Rectal smooth muscle tissue (tissue), 1 donor: ENCODE results near the gene FARP1.

Experiments
- H3K27ac ChIP-seq: one replicate; pipeline ENCODE4 v1.7.0; 2013; ENCODE audit warnings: low read depth, low read length, inconsistent platforms
- H3K27me3 ChIP-seq: one replicate; pipeline ENCODE4 v1.7.0; 2013; ENCODE audit warnings: low read length; ENCODE audit not compliant: control insufficient read depth, insufficient read depth
- H3K36me3 ChIP-seq: one replicate; pipeline ENCODE4 v1.7.0; 2013; ENCODE audit warnings: low read length; ENCODE audit not compliant: control insufficient read depth, insufficient read depth
- H3K4me1 ChIP-seq: one replicate; pipeline ENCODE4 v1.7.0; 2013; ENCODE audit warnings: low read length; ENCODE audit not compliant: control insufficient read depth, insufficient read depth
- H3K4me3 ChIP-seq: one replicate; pipeline ENCODE4 v1.7.0; 2013; ENCODE audit warnings: low read length
- H3K9ac ChIP-seq: one replicate; pipeline ENCODE4 v1.7.0; 2013; ENCODE audit warnings: low read length

Gene FARP1, protein sequence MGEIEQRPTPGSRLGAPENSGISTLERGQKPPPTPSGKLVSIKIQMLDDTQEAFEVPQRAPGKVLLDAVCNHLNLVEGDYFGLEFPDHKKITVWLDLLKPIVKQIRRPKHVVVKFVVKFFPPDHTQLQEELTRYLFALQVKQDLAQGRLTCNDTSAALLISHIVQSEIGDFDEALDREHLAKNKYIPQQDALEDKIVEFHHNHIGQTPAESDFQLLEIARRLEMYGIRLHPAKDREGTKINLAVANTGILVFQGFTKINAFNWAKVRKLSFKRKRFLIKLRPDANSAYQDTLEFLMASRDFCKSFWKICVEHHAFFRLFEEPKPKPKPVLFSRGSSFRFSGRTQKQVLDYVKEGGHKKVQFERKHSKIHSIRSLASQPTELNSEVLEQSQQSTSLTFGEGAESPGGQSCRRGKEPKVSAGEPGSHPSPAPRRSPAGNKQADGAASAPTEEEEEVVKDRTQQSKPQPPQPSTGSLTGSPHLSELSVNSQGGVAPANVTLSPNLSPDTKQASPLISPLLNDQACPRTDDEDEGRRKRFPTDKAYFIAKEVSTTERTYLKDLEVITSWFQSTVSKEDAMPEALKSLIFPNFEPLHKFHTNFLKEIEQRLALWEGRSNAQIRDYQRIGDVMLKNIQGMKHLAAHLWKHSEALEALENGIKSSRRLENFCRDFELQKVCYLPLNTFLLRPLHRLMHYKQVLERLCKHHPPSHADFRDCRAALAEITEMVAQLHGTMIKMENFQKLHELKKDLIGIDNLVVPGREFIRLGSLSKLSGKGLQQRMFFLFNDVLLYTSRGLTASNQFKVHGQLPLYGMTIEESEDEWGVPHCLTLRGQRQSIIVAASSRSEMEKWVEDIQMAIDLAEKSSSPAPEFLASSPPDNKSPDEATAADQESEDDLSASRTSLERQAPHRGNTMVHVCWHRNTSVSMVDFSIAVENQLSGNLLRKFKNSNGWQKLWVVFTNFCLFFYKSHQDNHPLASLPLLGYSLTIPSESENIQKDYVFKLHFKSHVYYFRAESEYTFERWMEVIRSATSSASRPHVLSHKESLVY

DNA sequence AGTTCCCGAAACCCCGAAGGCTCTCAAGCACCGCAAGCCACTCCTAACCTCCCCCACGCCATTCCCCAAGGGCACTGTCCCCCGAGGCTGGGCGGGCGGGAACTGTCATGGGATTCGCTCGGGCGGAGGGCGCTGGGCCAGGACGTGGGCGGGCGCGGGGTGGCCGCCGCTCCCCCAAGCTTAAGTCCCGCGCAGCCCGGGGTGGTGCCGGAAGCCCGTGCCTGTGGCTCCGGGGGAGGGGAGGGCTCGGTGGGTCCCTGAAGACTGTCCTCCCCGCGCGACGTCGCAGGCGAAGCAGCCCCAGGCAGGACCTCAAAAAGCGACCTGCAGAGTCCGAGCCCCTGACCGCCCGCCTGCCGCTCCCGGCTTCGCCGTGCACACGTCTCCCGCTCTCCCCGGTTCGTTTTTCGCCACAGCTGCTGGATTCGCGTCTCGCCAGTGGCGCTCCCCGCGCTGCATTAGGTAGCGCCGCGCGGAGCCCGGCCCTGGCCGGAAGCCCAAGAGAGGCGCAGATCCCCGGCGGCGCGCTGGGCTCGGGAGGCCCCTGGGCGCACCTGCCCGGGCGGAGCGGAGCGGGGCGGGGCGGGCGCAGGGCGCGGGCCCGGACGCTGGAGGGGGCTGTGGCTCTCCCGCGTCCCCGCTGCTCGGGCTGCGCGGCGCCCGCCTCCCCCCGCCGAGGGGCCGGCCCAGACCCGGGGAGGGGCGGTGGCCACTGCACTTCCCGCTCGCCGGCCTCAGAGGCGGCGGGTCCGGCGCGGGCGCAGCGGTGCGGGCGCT lies at the start of gene FARP1:
Gene FARP1 (plus strand): TSS at position 715 of the 777 bp plus-strand sequence. CDS start 70,149 bp downstream, outside the sequence.
- H3K9ac ChIP-seq, result peak within 1 kb of the TSS; percentile 68
- no peaks in the 10 kb centered on the region for H3K27me3 ChIP-seq
- H3K36me3 ChIP-seq, result no peaks in the 10 kb centered on the region
- H3K4me1 ChIP-seq, result peaks cover 5% of the 10 kb centered on the region
- peak within 1 kb of the TSS; percentile 45 for H3K27ac ChIP-seq
- H3K4me3 ChIP-seq, result peak within 1 kb of the TSS; percentile 70

DNA sequence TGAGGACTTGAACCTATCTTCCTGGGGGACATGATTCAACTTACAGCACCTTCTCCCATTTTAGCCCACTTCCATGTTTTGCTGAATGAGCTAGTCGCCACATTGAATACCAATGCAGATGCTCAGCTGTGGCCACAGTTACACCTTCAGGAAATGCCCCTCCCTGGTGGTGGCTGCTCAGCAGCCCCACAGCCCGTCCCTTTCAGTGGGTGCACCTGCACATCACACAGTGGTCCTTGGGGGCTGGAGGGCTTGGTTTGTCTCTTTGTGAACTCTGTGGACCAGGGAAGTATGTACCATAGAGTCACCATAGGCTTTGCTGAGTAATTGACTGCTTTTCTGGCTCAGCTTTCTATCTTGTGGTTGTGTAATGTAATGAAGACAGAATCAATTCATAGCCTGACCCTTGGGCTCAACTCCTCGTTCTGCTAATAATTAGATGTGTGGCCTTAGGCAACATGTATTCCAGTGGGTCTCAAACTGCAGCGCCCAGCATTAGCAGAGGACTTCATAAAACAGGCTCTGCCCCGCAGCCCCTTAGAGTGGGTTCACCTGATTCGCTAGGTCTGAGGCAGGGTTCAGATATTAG lies 48.1 kb upstream of the FARP1 start:
- Histone ChIP-seq H3K9ac (no peak overlapping the region), H3K27me3 (no peaks in the 10 kb centered on the region), H3K4me1 (no peaks in the 10 kb centered on the region), H3K27ac (no peak overlapping the region), H3K4me3 (no peak overlapping the region), H3K36me3 (no peaks in the 10 kb centered on the region)

DNA sequence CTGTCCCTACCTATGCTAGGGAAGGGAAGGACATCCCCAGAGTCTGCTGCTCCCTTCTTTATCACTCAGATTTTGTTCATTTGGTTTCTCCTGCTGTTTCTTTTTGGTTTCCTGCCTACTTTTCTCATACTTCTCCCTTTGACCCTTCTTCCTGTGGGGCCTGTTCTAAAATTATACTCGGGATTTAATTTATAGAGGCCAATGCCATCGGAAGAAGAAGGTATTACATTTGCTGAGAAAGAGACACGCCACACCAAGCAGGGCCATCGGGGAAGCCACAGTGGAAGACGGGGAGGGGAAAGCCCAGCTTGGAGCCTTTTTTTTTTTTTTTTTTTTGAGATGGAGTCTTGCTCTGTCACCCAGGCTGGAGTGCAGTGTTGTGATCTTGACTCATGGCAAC lies 46.8 kb upstream of the FARP1 start:
- Histone ChIP-seq H3K27me3 (no peaks in the 10 kb centered on the region), H3K4me1 (no peaks in the 10 kb centered on the region), H3K36me3 (no peaks in the 10 kb centered on the region), H3K9ac (no peak overlapping the region), H3K4me3 (no peak overlapping the region), H3K27ac (no peak overlapping the region)

DNA sequence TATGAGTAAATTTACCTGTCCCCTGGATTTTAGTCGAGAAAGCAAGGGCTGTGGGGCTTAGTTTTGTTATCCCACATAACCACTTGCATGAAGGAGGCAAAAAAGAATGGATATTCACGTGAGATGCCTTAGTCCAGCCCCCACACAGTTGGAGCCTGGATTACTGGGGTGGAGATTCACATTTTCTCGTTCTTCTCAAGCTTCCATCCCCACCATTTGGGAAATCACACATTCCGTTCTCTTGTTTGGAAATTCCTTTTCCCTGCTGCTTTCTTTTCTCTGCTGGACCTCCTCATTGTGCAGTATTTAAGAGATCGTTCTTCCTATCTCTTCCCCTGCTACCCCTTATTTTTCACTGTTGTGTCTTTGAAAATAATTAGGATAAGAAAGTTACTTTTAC lies 45.1 kb upstream of the FARP1 start:
- no peaks in the 10 kb centered on the region for H3K27me3 ChIP-seq
- H3K9ac ChIP-seq, result no peak overlapping the region
- H3K4me1 ChIP-seq, result no peaks in the 10 kb centered on the region
- no peak overlapping the region for H3K27ac ChIP-seq
- no peak overlapping the region for H3K4me3 ChIP-seq
- no peaks in the 10 kb centered on the region for H3K36me3 ChIP-seq

DNA sequence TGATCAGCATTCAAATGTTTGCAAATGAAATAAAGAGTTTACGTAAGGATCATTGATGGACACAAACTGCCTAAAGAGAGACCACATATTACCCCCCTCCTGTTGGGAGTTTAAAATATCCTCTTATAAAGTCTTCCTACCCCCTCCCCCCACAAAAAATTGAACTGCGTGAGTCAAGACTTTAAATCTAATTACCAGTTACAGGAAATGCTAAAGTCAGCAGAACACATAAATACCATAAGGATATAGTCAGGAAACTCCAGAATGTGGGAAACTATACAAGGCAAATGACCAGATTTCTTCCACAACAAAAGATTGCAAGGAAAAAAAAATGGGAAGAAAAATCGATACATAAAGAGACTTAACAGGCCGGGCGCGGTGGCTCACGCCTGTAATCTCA lies 44.4 kb upstream of the FARP1 start:
- Histone ChIP-seq H3K36me3 (no peaks in the 10 kb centered on the region), H3K4me1 (no peaks in the 10 kb centered on the region), H3K27ac (no peak overlapping the region), H3K27me3 (no peaks in the 10 kb centered on the region), H3K9ac (no peak overlapping the region), H3K4me3 (no peak overlapping the region)

DNA sequence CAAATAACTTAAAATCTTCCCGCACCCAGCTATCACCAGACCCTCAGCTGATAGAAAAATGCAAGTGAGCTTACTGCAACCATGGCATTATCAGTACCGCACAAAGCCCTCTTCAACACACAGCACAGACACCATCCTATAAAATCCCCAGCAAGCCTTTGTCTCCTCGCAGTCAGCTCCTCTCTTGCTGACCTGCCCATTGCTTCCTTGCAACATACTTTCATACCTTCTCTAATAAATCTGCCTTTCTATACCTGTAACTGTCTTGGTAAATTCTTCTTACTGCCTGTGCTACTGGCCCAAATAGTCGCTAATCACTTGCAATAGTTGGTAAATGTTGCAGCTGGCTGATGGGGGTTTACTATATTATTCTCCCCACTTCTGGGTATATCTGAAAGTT lies 43.3 kb upstream of the FARP1 start:
- Histone ChIP-seq H3K4me3 (no peak overlapping the region), H3K27me3 (no peaks in the 10 kb centered on the region), H3K27ac (no peak overlapping the region)

DNA sequence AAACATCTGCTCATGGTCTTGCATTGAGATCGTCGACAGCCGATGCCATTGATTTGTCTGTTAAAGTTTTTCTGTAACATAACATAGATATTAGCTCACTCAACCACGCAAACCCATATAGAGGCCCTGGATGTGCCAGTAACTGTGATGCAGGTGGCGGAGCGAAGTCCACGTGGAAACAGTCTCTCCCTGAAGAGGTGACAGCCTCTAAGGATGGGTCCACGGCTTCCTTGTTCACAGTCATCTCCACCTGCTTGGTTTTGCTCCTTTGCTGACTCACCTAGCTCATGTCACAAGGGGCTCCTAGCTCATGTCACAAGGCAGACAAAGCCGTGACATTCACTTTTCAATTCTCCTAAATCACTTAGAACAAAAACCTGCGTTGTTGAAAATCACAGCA lies 42.4 kb upstream of the FARP1 start:
- no peaks in the 10 kb centered on the region for H3K36me3 ChIP-seq
- no peaks in the 10 kb centered on the region for H3K4me1 ChIP-seq
- no peak overlapping the region for H3K27ac ChIP-seq
- no peak overlapping the region for H3K4me3 ChIP-seq
- H3K9ac ChIP-seq, result no peak overlapping the region
- no peaks in the 10 kb centered on the region for H3K27me3 ChIP-seq

More for the DNA sequence above, 43.3 kb upstream of the FARP1 start:
- H3K4me1 ChIP-seq, result no peaks in the 10 kb centered on the region
- no peaks in the 10 kb centered on the region for H3K36me3 ChIP-seq
- no peak overlapping the region for H3K9ac ChIP-seq

DNA sequence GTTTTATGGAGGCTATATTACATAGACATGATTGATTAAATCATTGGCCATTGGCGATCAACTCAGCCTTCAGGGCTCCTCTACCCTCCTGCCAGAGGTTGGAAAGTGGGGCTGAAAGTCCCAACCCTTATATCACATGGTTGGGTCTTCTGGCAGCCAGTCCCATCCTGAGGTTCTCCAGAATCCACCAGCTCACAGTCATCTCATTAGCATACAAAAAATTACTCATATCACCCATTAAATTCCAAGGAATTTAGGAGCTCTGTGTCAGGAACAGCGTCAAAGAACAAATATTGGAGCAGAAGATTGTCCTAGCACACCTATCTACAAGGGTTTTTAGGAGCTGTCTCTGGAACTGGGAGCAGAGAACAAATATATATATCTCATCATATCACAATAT lies 39.4 kb upstream of the FARP1 start:
- H3K4me3 ChIP-seq, result no peak overlapping the region
- H3K27ac ChIP-seq, result no peak overlapping the region
- H3K36me3 ChIP-seq, result no peaks in the 10 kb centered on the region
- H3K4me1 ChIP-seq, result no peaks in the 10 kb centered on the region
- no peaks in the 10 kb centered on the region for H3K27me3 ChIP-seq
- no peak overlapping the region for H3K9ac ChIP-seq

DNA sequence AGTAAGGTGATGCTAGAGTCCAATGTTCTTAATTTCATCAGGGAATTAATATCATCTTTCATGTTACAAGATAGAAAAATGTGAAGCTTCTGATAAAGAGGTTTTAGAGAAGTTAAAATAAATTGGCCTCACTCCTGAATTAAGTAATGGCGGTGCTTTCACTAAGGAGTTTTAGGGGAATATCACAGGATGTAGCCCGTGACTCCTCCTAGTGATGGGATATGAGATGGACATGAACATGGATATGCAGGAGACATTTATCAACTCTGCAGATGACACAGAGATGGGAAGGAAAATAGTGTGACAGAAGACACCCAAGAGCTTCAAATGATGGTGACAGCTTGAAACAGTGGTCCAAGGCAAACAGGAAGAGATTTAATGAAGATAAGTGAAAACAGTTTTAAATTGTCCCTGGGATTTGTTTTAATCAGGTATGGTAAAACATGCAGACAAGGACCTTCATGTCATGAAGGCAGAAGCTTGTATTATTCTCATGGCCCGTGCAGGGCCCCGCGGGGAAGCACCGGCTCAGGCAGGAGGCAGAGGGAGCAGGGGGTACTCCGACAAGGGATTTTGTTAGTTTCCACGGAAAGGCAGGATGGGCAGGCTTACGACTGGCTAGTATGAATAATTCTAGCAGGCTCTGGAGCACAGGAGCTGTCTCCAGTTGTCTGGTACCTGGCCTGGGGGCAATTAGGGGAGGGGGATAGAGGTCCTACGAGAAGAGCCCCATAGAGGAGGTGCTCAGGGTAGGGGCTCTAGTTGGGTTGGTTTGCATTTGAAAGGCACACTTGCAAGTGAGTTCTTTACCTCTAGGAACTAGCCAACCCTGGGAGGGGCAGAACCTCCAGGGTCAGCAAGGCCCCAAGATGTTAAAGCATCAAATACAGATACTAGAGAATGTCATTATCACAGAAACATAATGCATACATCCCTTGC lies 38.7 kb upstream of the FARP1 start:
- no peaks in the 10 kb centered on the region for H3K4me1 ChIP-seq
- no peak overlapping the region for H3K27ac ChIP-seq
- no peaks in the 10 kb centered on the region for H3K27me3 ChIP-seq
- H3K4me3 ChIP-seq, result no peak overlapping the region
- H3K36me3 ChIP-seq, result no peaks in the 10 kb centered on the region
- H3K9ac ChIP-seq, result no peak overlapping the region

DNA sequence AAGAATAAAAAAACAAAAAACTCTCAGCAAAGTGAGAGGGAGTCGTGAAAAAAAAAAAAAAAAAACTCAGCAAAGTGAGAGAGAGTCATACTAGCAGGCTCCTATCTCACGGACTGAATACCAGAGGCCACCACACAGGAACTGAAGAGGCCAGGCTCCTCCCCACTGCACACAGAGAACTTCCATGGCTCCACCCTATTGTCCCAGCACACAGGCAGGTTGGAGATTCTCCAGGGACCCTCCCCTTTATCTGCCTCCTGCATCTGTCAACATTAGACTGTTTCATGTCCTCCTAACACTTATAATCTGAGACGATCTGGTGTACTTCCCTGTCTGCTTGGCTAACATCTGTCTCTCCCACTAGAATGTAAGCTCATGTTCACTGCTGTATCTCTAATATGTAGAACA lies 37.0 kb upstream of the FARP1 start:
- Histone ChIP-seq H3K27ac (no peak overlapping the region), H3K27me3 (no peaks in the 10 kb centered on the region)

DNA sequence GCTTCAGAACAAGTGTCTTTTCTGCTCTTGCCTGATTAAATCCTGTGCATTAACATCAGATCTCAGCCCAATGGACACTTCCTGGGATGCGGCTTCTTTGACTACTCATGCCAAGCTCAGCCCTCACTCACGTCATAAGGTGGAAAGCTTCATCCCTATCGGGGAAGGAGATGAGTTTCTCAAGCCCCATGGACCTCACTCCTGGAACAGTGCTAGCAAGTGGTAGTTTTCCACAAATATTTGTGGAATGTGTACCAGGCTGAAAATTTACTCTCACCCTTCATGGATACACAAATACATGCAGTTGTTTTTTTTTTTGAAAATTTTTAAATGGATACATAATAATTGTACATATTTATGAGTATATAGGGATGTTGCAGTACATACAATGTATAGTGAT lies 34.6 kb upstream of the FARP1 start:
- H3K27me3 ChIP-seq, result no peaks in the 10 kb centered on the region
- H3K9ac ChIP-seq, result no peak overlapping the region
- H3K4me1 ChIP-seq, result no peaks in the 10 kb centered on the region
- H3K27ac ChIP-seq, result no peak overlapping the region
- H3K4me3 ChIP-seq, result no peak overlapping the region
- H3K36me3 ChIP-seq, result no peaks in the 10 kb centered on the region

More for the DNA sequence above, 37.0 kb upstream of the FARP1 start:
- H3K9ac ChIP-seq, result no peak overlapping the region
- no peaks in the 10 kb centered on the region for H3K36me3 ChIP-seq
- no peak overlapping the region for H3K4me3 ChIP-seq
- no peaks in the 10 kb centered on the region for H3K4me1 ChIP-seq
